ENCODE data around the gene FTCDNL1. TPM values are rescaled to one million over a fixed set of nuclear protein-coding genes. Genes with fewer than 3 reads are reported as not detected.

The FTCDNL1 gene
- polyA plus RNA-seq, 3 donors: 1.2 to 1.8 (median 1.2) TPM

DNA sequence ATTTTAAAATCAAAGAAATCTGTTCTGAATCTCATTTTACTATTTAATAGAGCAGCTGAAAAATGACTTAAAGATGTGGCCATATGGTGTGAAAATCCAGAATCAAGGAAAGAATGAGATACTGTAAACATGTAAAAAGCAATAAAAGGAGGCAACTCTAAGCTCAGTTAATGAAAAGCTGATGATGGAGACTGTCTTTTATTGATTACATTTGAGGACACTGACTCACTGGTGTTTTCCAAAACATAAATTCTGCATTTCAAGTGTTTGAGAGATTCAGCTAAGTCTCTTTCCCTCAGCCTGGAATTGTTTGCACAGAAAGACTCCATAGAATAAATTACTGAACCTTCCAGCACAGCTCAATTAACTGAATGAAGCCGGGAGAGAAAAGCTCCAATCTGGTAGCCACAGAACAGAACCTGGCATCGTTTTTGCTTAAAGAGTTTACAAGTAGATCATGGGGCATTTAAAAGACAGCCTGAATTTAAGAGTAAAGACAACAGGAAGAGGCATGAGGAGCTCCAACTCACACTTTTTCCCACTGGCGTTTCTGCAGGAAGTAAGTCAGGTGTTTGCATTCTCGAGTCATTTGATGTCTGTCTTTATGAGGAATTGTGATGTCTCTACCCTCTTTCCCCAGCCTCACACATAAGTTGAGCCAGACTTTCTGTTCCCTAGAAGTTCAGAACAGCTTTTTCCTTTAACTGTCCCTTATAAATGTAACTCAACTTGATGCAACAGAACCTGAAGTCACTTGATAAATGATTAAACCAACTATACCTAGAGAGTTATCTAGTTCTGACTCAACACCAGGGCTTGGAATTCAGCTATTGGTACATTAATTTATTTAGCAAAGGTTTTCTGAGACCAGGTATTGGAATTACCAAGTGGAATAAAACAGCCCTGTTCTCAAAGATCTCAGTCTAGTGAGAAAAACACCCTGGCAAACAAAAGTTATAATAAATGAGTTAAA, 53.3 kb downstream of the FTCDNL1 start:
- DNase-seq (ENCODE audit: low read depth in 3 of 3, low spot score in 2 of 3): no peak

DNA sequence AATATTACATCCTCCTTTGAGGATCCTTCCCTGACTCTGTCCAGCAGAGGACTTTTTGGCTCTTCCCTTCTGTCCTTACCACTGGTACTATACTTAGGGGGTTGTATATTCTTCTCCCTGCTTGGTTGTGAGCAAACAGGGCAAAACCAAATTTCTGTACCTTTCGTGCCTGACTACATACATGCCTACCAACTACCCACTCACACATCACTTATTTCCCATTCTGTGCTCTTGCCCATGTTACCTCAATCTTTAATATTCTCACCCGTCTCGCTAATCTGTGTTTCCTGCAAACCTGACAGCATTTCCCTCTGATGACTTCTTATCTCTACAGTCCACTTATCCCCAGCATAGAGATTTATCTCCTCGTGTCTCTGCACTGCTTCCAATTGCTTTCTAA, 58.6 kb downstream of the FTCDNL1 start:
- DNase-seq (ENCODE audit: low read depth in 3 of 3, low spot score in 2 of 3): no peak

DNA sequence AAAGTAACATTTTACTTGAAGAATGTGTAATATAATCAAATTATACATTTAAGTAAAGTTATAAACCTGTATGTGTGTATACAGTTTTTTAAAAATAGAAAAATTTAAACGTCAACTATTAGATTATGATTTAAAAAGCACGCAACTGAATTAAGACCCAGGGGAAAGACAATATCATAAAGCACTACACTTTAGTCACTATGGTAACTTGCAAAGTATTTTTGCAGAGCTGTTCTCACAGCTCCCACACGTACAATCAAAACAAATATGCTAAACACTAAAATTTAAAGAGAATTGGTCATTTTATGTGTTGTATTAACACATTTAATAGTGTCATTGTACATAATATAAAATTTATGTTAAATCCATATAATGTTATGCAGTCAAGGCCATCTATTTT, 59.7 kb downstream of the FTCDNL1 start:
- DNase-seq (ENCODE audit: low read depth in 3 of 3, low spot score in 2 of 3): no peak

DNA sequence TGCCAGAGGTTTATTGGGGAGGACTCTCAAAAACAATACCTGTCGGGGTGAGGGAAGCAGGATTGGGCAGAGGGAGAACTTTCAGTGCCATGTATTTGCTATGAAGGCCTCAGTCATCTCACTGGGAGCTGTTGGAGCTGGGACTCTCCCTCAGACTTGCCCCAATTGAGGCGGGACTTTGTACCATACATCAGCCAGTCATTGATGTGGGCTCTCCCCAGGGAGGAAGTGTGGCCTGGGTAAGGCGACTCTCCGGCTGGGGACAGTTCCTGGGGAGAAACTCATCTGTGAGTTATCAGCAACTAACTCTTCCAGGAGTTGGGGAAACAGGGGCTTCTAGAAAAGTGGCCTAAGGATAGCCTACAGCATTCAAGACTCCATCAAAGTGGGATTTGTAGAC, 66.5 kb downstream of the FTCDNL1 start:
- no peak for DNase-seq (ENCODE audit: low read depth in 3 of 3, low spot score in 2 of 3)

DNA sequence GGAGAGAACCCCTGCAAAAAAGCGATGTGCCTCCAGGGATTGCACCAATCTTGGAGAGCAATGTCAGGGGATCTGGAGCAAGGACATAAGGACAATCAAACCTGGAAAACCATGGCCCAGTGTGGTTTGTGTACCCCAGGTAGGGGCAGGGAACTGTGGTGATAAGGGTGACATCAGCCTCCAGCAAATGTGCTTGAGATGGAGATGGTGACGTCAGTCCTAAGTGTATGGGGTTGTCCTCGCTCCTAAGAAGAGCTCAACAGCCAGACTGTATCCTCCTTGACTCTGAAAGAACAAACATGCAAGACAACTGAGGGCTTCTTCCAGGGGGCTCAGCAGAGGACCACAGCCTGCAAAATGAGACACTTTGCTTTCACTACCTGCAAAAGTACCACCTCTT, 71.4 kb downstream of the FTCDNL1 start:
- no peak for DNase-seq (ENCODE audit: low read depth in 3 of 3, low spot score in 2 of 3)

- DNase-seq (ENCODE audit: low read depth in 3 of 3, low spot score in 2 of 3): no peak
Measured at GRCh38 chr2:199778655-199779054, 72.3 kb downstream of the FTCDNL1 start.

DNA sequence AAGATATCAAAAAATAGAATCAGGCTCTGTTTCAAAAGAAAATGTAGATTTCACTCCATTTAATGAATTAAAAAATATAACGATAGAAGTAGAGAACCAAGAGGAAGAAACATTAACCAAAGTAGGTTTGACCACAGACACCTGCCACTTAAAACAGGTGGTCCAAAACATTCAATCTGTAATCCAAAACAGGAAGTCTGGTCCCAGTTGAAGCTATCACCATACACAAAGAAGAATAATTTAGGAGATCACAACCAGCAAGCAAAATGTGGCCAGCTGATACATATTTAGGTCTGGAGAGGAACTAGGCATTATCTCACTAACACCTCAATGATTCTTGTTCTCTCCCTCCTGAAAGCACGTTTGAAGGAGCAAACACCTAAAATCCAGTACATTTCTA, 73.1 kb downstream of the FTCDNL1 start:
- DNase-seq (ENCODE audit: low read depth in 3 of 3, low spot score in 2 of 3): no peak

- DNase-seq (ENCODE audit: low read depth in 3 of 3, low spot score in 2 of 3): no peak
Measured at GRCh38 chr2:199777315-199777714, 73.7 kb downstream of the FTCDNL1 start.

- no peak for DNase-seq (ENCODE audit: low read depth in 3 of 3, low spot score in 2 of 3)
Measured at GRCh38 chr2:199775267-199775666, 75.7 kb downstream of the FTCDNL1 start.

- no peak for DNase-seq (ENCODE audit: low read depth in 3 of 3, low spot score in 2 of 3)
Measured at GRCh38 chr2:199772035-199772976, 78.7 kb downstream of the FTCDNL1 start.

GRCh38 chr2:199770716-199771115, 80.3 kb downstream of the FTCDNL1 start:
- DNase-seq (ENCODE audit: low read depth in 3 of 3, low spot score in 2 of 3): no peak

GRCh38 chr2:199765646-199766045, 85.3 kb downstream of the FTCDNL1 start:
- DNase-seq (ENCODE audit: low read depth in 3 of 3, low spot score in 2 of 3): no peak

GRCh38 chr2:199764273-199764800, 86.7 kb downstream of the FTCDNL1 start:
- DNase-seq (ENCODE audit: low read depth in 3 of 3, low spot score in 2 of 3): no peak

- no peak for DNase-seq (ENCODE audit: low read depth in 3 of 3, low spot score in 2 of 3)
Measured at GRCh38 chr2:199762963-199763362, 88.0 kb downstream of the FTCDNL1 start.

DNA sequence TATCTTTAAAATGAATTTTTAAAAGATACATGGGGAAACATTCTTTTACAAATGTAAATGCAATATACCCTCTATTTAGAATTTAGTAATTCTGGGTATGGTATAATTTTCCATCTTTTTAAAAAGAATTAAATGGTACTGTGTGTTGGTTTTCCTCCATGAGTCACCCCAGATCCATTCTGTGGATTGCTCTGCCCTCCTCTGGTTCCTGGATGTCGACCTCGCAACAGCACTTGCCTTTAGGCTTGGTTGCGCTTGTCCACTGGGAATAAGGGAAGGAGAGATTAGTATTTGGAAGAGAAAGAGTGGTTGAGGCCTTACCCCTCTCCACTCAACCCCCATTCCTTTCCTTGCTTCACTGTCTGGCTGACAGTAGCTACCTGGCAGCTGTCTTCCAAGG, 90.4 kb downstream of the FTCDNL1 start:
- no peak for DNase-seq (ENCODE audit: low read depth in 3 of 3, low spot score in 2 of 3)

DNA sequence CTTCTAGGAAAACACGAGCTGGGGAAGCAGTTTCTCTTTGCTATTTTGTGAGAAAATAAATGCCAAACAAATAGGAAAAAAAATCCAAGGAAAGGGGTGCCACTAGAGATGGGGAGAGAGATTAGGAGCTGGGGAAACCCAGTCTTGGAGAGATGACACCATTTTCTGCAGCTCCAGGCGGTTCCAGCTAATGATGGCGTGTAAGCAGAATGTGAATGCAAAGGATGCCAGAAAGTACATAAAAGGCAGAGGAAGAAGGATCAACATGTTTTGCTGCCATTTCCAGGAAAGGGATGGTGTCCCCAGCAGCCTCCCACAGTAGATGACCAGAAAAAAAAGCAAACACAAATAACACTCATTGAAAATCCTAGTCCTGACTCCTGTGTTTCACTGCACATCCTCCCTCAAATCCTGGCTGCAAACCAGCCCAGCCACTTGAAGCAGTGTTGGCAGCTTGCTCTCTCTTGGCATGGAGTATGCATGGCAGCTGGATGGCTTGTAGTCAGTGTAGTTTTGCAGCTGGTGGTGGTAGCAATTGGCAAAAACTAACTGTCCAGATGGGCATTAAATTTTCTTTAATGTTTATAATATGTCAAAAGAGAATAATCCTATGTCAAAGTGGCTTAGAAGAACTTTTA, 93.6 kb downstream of the FTCDNL1 start:
- no peak for DNase-seq (ENCODE audit: low read depth in 3 of 3, low spot score in 2 of 3)

GRCh38 chr2:199756743-199757142, 94.2 kb downstream of the FTCDNL1 start:
- no peak for DNase-seq (ENCODE audit: low read depth in 3 of 3, low spot score in 2 of 3)

GRCh38 chr2:199756211-199756610, 94.8 kb downstream of the FTCDNL1 start:
- DNase-seq (ENCODE audit: low read depth in 3 of 3, low spot score in 2 of 3): no peak

DNA sequence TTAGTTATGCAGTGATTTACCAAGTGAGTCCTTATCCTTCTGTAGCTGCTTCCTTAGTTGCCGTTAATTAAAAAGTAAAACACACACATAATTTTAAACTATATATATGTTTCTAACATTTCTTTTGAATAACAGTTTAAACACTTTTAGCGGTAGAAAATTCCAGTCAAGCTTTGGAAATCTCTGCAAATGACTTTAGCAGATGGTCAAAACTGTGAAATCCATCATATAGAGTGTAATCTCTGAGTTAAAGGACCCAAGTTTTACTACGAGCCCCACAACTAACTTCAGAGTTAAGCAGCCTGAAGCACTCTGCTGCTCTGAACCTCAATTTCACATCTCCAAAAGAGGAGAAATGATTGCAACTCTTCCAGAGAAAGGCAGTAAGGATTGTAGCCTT, 96.2 kb downstream of the FTCDNL1 start:
- DNase-seq (ENCODE audit: low read depth in 3 of 3, low spot score in 2 of 3): no peak

GRCh38 chr2:199751492-199752120, 99.4 kb downstream of the FTCDNL1 start:
- DNase-seq (ENCODE audit: low read depth in 3 of 3, low spot score in 2 of 3): no peak
